GM15510 (cell line): ENCODE results near the gene UTP18.
A peak's percentile ranks its signal among the peaks of the same experiment; 100 is the strongest.

Source experiments
- POLR2A ChIP-seq: IDR thresholded peaks from 3 replicates; pipeline ENCODE4 v1.6.1; 2011; ENCODE audit warnings: borderline replicate concordance; ENCODE audit not compliant: insufficient read length; ENCODE audit errors: extremely low read depth

The UTP18 gene

GRCh38 chr17:51260237-51261023 lies at the start of gene UTP18:
UTP18 (plus strand) TSS chr17:51260546; CDS start chr17:51260585, 39 bp downstream.
- TF ChIP-seq POLR2A, result peak; percentile 72

- no peak for TF ChIP-seq POLR2A
Observed at GRCh38 chr17:51214920-51215319, 45.4 kb upstream of the UTP18 start.

DNA sequence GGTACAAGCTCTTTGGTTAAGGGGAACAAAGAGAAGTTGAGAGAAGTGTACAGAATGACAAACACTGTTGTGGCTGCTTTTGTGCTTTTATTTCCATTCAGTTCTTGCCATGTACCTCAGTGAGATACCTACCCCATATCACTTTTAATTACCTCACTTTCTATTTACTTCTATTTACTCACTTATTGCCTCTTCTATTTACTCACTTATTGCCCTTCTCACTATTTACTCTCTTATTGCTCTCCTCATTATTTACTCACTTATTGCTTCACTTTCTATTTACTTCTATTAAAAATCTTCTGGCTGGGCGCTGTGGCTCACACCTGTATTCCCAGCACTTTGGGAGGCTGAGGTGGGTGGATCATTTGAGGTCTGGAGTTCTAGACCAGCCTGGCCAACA lies 42.4 kb upstream of the UTP18 start:
- TF ChIP-seq POLR2A, result no peak

GRCh38 chr17:51221322-51221721 lies 39.0 kb upstream of the UTP18 start:
- no peak for TF ChIP-seq POLR2A

DNA sequence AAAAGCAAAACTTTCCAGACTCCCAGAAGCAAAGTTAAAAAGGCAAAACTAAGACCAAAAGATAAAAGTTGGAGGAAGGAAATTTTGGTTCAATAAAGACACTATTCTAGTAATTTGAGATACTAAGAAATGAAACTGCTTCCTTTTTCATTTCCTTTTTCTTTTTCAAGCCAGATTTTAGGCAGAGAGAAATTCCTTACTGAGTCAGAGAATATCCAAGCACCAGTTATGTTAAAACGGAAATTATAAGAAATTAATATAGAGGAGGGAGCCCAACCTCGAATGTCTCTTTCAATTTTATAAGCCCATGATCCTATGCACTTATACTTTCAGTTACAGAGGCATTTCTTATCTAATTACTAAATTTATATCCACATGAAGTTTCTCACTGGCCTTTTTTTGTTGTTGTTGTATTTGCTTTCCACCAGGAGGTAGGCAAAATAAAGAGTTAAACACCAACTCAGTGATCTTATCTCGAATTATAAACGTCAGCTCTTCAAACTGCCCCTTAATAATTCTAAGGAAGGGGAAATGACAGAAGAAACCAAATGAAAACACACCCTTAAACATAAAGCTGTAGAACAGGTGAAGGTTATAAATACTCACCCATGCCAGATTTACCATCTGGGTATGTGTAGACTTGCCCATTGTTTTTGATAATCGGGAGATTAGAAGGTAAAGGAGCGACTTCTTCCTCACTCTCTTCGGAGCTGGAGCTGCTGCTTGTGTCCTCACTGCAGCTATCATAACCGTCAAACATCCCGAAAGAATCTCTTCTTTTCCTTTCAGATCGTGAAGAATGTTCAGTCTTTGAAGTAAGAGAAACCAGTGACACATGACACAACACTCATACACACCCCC lies 35.7 kb upstream of the UTP18 start:
- no peak for TF ChIP-seq POLR2A

- no peak for TF ChIP-seq POLR2A
Observed at GRCh38 chr17:51228161-51228560, 32.2 kb upstream of the UTP18 start.

DNA sequence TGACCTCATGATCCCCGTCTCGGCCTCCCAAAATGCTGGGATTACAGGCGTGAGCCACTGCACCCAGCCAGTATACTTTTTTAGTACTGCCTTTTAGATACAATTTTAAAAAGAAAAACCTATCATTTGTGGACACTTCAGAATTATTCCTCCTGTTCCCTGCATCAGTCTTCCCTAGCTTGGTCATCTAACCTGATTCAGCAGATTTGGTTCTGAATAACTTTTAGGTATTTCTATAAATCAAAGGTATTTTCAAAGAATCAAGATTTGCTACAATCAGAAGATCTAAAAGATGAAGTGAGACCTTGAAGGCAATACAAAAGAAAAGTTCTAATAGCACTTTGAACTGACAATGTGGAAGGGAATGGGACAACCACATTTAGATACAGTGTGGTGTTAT lies 30.5 kb upstream of the UTP18 start:
- TF ChIP-seq POLR2A, result no peak

DNA sequence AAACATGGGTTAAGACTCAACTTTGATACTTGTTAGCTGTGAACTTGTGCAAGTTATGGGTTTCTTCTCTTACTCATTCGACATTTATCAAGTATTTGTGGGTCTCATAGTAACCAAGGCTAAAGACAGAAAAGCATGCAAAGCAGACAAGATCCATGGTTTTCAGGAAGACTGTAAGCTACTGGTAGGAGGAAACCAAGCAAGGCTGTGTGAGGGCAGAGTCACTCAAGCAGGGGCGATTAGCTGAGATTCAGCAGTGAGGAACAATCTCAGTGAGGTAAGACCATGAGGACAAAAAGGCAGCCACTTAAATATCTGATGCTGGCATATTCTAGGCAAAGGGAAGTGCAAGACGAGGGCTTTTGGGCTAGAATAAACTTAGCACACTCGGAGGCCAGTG lies 30.0 kb upstream of the UTP18 start:
- no peak for TF ChIP-seq POLR2A

DNA sequence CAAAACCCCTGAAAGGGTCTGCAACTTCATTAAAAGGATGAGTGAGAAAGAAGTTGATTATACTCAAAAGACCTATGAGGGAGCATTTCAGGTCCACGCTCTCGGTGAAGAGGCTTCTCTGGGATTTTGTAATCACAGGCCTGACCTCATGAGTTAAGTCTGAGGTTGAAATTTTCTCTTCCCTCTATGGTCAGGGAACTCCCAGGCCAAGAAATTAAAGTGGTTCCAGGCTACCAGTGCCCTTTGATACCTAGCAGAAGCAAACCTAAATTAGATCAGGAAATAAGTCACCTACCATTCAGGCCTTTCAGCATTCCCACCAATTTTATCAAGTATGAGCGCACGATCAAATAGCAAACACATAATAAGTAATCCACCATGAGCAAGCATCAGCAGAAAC lies 28.3 kb upstream of the UTP18 start:
- no peak for TF ChIP-seq POLR2A

GRCh38 chr17:51234162-51234561 lies 26.2 kb upstream of the UTP18 start:
- no peak for TF ChIP-seq POLR2A

DNA sequence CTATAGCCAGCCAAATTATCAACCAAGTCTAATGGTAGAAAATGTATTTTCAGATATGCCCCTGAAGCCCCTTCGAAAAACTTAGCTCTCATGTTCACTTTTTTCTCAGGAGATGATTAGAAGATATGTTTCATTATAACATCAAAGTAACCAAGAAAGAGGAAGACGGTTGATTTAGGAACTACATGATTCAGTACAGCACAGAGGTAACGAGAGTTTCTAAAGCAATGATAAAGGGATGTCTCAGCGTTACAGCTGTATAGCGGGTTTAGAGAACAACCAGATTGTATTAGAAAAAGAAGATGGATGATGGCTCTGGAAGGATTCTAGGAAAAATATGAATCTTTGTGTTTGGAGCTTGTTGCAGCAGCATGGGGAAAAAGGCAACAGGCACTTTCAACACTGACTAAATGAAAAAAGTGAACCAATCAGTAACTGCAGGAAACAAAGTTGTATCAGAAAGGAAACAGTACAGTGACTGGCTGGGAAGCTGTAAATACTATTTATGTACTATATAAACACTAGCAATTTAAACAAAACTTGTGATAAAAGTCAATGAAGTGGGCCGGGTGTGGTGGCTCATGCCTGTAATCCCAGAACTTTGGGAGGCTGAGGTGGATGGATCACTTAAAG lies 22.0 kb upstream of the UTP18 start:
- TF ChIP-seq POLR2A, result no peak

GRCh38 chr17:51240275-51240674 lies 20.1 kb upstream of the UTP18 start:
- TF ChIP-seq POLR2A, result no peak

DNA sequence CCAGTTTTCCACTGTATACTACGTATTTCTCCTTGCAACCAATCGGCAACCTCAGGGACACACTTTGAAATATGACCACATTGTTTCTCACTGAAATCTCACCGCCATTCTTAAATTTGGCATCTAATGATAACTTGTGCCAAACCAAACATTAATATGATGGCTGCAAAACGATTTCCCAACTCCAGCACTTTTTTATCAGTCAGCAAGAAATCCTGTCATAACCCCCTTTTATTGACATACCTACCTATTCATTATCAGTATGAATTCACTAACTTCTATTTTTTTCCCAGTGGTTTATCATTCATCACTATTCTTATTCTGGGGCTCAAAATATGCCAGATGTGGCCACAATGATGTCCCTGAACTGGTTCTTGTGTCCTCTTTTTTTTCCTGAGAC lies 16.3 kb upstream of the UTP18 start:
- no peak for TF ChIP-seq POLR2A

GRCh38 chr17:51245535-51245934 lies 14.8 kb upstream of the UTP18 start:
- no peak for TF ChIP-seq POLR2A

DNA sequence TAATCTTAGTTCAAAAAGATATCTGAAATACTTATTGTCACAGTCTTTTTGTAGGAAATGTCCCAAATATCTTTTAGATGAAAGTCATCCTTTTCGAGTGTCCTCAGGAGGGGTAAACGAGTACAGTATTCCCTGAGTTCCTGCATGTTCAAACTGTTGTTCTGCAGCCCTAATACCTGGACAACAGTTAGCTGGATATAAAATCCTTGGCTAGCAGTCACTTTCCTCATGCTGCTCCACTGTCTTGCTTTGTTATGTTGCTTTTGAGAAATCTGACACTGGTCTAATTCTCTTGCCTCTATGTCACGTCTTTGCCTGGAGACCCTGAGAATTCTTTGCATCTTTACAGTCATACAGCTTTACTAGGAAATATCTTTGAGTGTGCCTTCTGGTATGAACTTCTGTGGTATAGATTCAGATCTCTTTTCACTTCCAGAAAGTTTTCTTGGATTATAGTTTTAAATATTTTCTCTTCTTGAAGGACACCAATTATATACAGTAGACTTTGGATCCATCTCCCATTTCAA lies 10.0 kb upstream of the UTP18 start:
- TF ChIP-seq POLR2A, result no peak

DNA sequence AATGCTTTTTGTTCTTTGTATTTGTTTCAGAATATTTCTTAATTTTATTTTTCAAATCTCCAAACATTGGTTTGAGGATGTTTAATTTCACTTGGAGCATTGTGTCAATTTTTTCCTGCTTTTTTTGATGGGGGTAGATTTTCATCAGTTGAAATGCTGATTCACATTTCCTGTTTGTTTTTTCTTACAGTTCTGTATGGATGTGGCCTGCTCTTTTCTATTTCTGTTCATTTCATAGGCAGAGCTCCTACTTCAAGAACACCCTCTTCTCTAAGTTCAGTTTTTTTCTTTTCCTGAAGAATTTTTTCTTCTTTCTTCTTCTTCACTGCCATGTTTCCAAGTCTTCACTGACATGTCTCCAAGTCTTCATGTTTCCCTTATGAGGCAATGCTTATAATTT lies 9.3 kb upstream of the UTP18 start:
- TF ChIP-seq POLR2A, result no peak

- no peak for TF ChIP-seq POLR2A
Observed at GRCh38 chr17:51255673-51256072, 4.7 kb upstream of the UTP18 start.
